ENCODE data around the gene GUCA1A. TPM values are rescaled to one million over a fixed set of nuclear protein-coding genes. Genes with fewer than 3 reads are reported as not detected.
"Not testable (repeated sequence)": the region's sequence is repeated elsewhere in the genome, so short reads cannot be mapped to it uniquely, and the experiment has no call there.

The GUCA1A gene
- total RNA-seq, 2 experiments from 2014 or later: not detected

DNA sequence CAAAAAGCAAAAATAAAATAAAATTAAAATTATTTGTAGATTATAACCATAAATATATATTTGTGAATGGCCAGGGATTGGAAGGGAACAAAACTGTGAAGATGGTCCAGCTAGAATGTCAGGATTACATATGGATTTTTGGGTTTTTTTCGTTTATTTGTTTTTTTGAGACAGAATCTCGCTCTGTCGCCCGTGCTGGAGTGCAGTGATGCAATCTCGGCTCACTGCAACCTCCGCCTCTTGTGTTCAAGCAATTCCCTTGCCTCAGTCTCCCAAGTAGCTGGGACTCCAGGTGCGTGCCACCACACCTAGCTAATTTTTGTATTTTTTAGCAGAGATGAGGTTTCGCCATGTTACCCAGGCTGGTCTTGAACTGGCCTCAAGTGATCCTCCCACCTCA is 22.9 kb upstream of the GUCA1A start:
- no peaks in the 10 kb centered on the region for H3K9me3 Mint-ChIP-seq
- H3K36me3 Mint-ChIP-seq (ENCODE audit: low read depth): no peaks in the 10 kb centered on the region
- H3K4me1 Mint-ChIP-seq (ENCODE audit: low read depth): no peaks in the 10 kb centered on the region
- H3K9me3 ChIP-seq (ENCODE audit: control insufficient read depth in 1 of 2, insufficient read depth in 1 of 2, low read length in 2 of 2): no peaks in the 10 kb centered on the region
- no peaks in the 10 kb centered on the region for H3K36me3 ChIP-seq (ENCODE audit: insufficient read depth, low read length)
- TF ChIP-seq, protein P1, sequence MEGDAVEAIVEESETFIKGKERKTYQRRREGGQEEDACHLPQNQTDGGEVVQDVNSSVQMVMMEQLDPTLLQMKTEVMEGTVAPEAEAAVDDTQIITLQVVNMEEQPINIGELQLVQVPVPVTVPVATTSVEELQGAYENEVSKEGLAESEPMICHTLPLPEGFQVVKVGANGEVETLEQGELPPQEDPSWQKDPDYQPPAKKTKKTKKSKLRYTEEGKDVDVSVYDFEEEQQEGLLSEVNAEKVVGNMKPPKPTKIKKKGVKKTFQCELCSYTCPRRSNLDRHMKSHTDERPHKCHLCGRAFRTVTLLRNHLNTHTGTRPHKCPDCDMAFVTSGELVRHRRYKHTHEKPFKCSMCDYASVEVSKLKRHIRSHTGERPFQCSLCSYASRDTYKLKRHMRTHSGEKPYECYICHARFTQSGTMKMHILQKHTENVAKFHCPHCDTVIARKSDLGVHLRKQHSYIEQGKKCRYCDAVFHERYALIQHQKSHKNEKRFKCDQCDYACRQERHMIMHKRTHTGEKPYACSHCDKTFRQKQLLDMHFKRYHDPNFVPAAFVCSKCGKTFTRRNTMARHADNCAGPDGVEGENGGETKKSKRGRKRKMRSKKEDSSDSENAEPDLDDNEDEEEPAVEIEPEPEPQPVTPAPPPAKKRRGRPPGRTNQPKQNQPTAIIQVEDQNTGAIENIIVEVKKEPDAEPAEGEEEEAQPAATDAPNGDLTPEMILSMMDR (IDR thresholded peaks at IDR 0.05): no peak
- no peak overlapping the region for H3K27ac ChIP-seq (ENCODE audit: low read depth in 1 of 2, low read length in 2 of 2)
- no peaks in the 10 kb centered on the region for H3K27me3 ChIP-seq (ENCODE audit: control insufficient read depth in 1 of 2, insufficient read depth in 2 of 2, low read length in 2 of 2)
- no peaks in the 10 kb centered on the region for H3K27me3 Mint-ChIP-seq
- no peak overlapping the region for H3K4me3 Mint-ChIP-seq
- ChIA-PET CTCF (no interaction called here), POLR2A (no interaction called here)
- no peak overlapping the region for H3K4me3 ChIP-seq (ENCODE audit: low read length)
- H3K27ac Mint-ChIP-seq: no peak overlapping the region
- ATAC-seq (ENCODE audit: poor library complexity): no peak
- H3K4me1 ChIP-seq (ENCODE audit: insufficient read depth, low read length): no peaks in the 10 kb centered on the region
- no peak for DNase-seq
- intact Hi-C loops (cut with DNase I, micrococcal nuclease): no loop called here

DNA sequence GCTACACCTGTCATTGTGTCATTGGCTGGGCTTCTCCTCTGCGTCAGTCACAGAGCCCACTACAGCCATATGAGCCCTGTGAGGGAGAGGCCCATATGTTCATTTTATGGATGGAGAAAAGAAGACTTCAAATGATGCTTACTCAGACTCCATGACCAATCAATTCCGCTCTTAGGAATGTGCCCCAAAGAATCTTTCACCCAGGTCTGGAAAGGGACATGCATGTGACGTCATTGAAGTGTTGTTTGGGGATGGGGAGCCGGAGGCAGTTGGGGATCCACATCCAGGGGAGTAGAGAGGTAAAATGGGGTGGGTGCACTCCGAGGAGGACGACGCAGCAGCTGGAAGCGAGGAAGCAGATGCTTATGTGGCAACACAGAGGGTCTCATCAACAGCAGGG is 21.1 kb upstream of the GUCA1A start:
- no peak overlapping the region for H3K27ac ChIP-seq (ENCODE audit: low read depth in 1 of 2, low read length in 2 of 2)
- no peaks in the 10 kb centered on the region for H3K36me3 ChIP-seq (ENCODE audit: insufficient read depth, low read length)
- H3K9me3 ChIP-seq (ENCODE audit: control insufficient read depth in 1 of 2, insufficient read depth in 1 of 2, low read length in 2 of 2): no peaks in the 10 kb centered on the region
- POLR2A ChIA-PET: no interaction called here
- H3K36me3 Mint-ChIP-seq (ENCODE audit: low read depth): no peaks in the 10 kb centered on the region
- no peak overlapping the region for H3K4me3 ChIP-seq (ENCODE audit: low read length)
- H3K4me3 Mint-ChIP-seq: no peak overlapping the region
- no peak overlapping the region for H3K27ac Mint-ChIP-seq
- no peak for DNase-seq
- no peaks in the 10 kb centered on the region for H3K27me3 ChIP-seq (ENCODE audit: control insufficient read depth in 1 of 2, insufficient read depth in 2 of 2, low read length in 2 of 2)
- TF ChIP-seq, protein P1 (IDR thresholded peaks at IDR 0.05): no peak
- H3K9me3 Mint-ChIP-seq: no peaks in the 10 kb centered on the region
- no peaks in the 10 kb centered on the region for H3K27me3 Mint-ChIP-seq
- CTCF ChIA-PET: no interaction called here
- intact Hi-C loops (cut with DNase I, micrococcal nuclease): no loop called here
- no peaks in the 10 kb centered on the region for H3K4me1 ChIP-seq (ENCODE audit: insufficient read depth, low read length)
- H3K4me1 Mint-ChIP-seq (ENCODE audit: low read depth): no peaks in the 10 kb centered on the region
- ATAC-seq (ENCODE audit: poor library complexity): no peak

DNA sequence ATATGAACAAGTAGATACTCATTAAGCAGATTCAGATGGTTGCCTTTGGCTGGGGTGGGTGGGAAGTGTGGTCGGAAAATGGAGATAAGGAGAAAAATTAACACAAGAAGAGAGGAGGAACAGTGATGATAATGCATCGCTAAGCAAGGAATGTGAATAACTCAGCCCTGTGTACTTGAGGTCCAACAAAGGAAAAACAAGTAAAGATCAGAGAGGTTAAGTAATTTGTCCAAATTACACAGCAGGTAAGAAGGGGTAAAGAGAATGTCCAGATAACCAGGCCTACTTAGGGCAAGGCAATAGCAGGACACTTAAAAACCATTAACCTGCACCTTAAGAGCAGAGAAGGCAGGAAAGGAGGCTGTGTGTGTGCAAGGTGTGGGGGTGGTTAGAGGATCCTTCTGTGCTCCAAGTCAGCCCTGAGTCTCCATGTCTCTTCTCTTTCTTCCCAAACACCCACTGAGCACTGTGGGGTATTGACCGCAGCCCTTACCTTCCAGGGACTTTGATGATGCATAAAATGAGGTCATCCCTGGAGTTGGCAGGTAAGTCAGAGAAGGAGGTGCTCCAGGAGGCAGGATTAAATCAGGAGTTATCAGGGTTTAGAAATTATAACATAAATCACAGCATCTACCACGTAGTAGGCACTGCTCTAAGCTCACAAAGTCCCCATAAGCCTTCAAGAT is 20.5 kb upstream of the GUCA1A start:
- DNase-seq; H3K27ac Mint-ChIP-seq; H3K4me3 Mint-ChIP-seq; H3K36me3 ChIP-seq (ENCODE audit: insufficient read depth, low read length); H3K4me3 ChIP-seq (ENCODE audit: low read length); H3K27me3 Mint-ChIP-seq; H3K9me3 Mint-ChIP-seq; H3K4me1 ChIP-seq (ENCODE audit: insufficient read depth, low read length); H3K9me3 ChIP-seq (ENCODE audit: control insufficient read depth in 1 of 2, insufficient read depth in 1 of 2, low read length in 2 of 2); ATAC-seq (ENCODE audit: poor library complexity); H3K36me3 Mint-ChIP-seq (ENCODE audit: low read depth); H3K27ac ChIP-seq (ENCODE audit: low read depth in 1 of 2, low read length in 2 of 2); H3K4me1 Mint-ChIP-seq (ENCODE audit: low read depth); intact Hi-C loops (cut with DNase I, micrococcal nuclease); CTCF ChIA-PET; H3K27me3 ChIP-seq (ENCODE audit: control insufficient read depth in 1 of 2, insufficient read depth in 2 of 2, low read length in 2 of 2); POLR2A ChIA-PET: not testable (repeated sequence)

DNA sequence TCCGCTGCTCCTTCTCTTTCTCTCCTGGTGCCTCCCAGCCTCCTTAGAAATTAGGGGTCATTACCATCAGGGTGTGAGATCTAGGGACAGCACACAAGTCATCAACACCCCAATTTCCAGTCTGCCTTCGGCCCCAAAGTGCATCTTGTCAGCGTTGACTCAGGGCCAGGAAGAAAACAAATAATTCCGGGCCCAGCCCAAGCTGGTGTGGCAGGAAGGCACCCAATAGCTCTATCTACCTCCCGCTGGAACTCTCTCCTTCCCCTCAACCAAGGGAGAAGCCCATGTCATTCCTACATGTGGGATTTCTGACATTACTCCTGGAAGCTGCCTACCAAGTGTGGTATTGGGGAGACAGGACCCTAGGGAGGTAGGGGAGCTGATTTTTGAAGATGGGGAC is 19.2 kb upstream of the GUCA1A start:
- Mint-ChIP-seq H3K9me3 (no peaks in the 10 kb centered on the region), H3K4me1 (ENCODE audit: low read depth) (no peaks in the 10 kb centered on the region), H3K36me3 (ENCODE audit: low read depth) (no peaks in the 10 kb centered on the region), H3K4me3 (no peak overlapping the region), H3K27ac (no peak overlapping the region), H3K27me3 (no peaks in the 10 kb centered on the region)
- ChIA-PET POLR2A (no interaction called here), CTCF (no interaction called here)
- TF ChIP-seq, protein P1 (IDR thresholded peaks at IDR 0.05): no peak
- DNase-seq (no peak), ATAC-seq (ENCODE audit: poor library complexity) (no peak)
- Histone ChIP-seq H3K27ac (ENCODE audit: low read depth in 1 of 2, low read length in 2 of 2) (no peak overlapping the region), H3K27me3 (ENCODE audit: control insufficient read depth in 1 of 2, insufficient read depth in 2 of 2, low read length in 2 of 2) (no peaks in the 10 kb centered on the region), H3K4me3 (ENCODE audit: low read length) (no peak overlapping the region), H3K36me3 (ENCODE audit: insufficient read depth, low read length) (no peaks in the 10 kb centered on the region), H3K9me3 (ENCODE audit: control insufficient read depth in 1 of 2, insufficient read depth in 1 of 2, low read length in 2 of 2) (no peaks in the 10 kb centered on the region), H3K4me1 (ENCODE audit: insufficient read depth, low read length) (no peaks in the 10 kb centered on the region)
- intact Hi-C loops (cut with DNase I, micrococcal nuclease): no loop called here

Measured in CD4-positive, alpha-beta T cell (primary cell).